GM12872 (cell line): Measurements from ENCODE around the gene ARSI.

Experiments used
- CTCF ChIP-seq: IDR thresholded peaks from 3 replicates; pipeline ENCODE4 v1.5.1; 2011; ENCODE audit warnings: low read depth, mild to moderate bottlenecking, low read length, moderate library complexity; ENCODE audit not compliant: insufficient read depth

ARSI gene

GRCh38 chr5:150305557-150305956, 2.9 kb upstream of the ARSI start:
- no peak for TF ChIP-seq CTCF

- TF ChIP-seq CTCF: no peak
Observed at GRCh38 chr5:150305095-150305494, 2.4 kb upstream of the ARSI start.

GRCh38 chr5:150304481-150305081, 1.9 kb upstream of the ARSI start:
- TF ChIP-seq CTCF: no peak

- no peak for TF ChIP-seq CTCF
Observed at GRCh38 chr5:150303660-150304386, 1.1 kb upstream of the ARSI start.

GRCh38 chr5:150303070-150303615, 438 bp upstream of the ARSI start:
- TF ChIP-seq CTCF: no peak

GRCh38 chr5:150301901-150302300, 804 bp downstream of the ARSI start:
- no peak for TF ChIP-seq CTCF

GRCh38 chr5:150301170-150301505, 1.6 kb downstream of the ARSI start:
- no peak for TF ChIP-seq CTCF
